ENCODE data around the gene SP3.

The SP3 gene

GRCh38 chr2:173884025-173884802, 81.0 kb downstream of the SP3 start:
- DNase-seq, result no peak

GRCh38 chr2:173881886-173882285, 83.3 kb downstream of the SP3 start:
- DNase-seq, result no peak

GRCh38 chr2:173881461-173881860, 83.7 kb downstream of the SP3 start:
- no peak for DNase-seq

GRCh38 chr2:173880561-173880960, 84.6 kb downstream of the SP3 start:
- DNase-seq, result no peak

- no peak for DNase-seq
Measured at GRCh38 chr2:173876833-173877413, 88.2 kb downstream of the SP3 start.

- no peak for DNase-seq
Measured at GRCh38 chr2:173874894-173875237, 90.3 kb downstream of the SP3 start.

GRCh38 chr2:173874003-173874893, 90.9 kb downstream of the SP3 start:
- DNase-seq, result no peak

GRCh38 chr2:173872714-173873113, 92.5 kb downstream of the SP3 start:
- no peak for DNase-seq

GRCh38 chr2:173869244-173870229, 95.6 kb downstream of the SP3 start:
- DNase-seq, result no peak

GRCh38 chr2:173868406-173868805, 96.8 kb downstream of the SP3 start:
- DNase-seq, result no peak

GRCh38 chr2:173866874-173867618, 98.1 kb downstream of the SP3 start:
- no peak for DNase-seq

- DNase-seq, result no peak
Measured at GRCh38 chr2:173865971-173866873, 99.0 kb downstream of the SP3 start.

- no peak for DNase-seq
Measured at GRCh38 chr2:173862612-173863217, 102.5 kb downstream of the SP3 start.

- DNase-seq, result no peak
Measured at GRCh38 chr2:173860566-173860965, 104.6 kb downstream of the SP3 start.

- no peak for DNase-seq
Measured at GRCh38 chr2:173860082-173860481, 105.1 kb downstream of the SP3 start.

- no peak for DNase-seq
Measured at GRCh38 chr2:173858291-173858731, 106.9 kb downstream of the SP3 start.
